HepG2 (cell line): Measurements from ENCODE around the gene USP32. TPM values are rescaled to one million over a fixed set of nuclear protein-coding genes. Genes with fewer than 3 reads are reported as not detected.

Experiments
- AHDC1 ChIP-seq: sonication (generic); formaldehyde crosslinking; IDR thresholded peaks from 2 replicates; pipeline ENCODE4 v1.5.1; 2020; ENCODE audit warnings: mild to moderate bottlenecking, missing genetic modification reagents, borderline replicate concordance
- CEBPB ChIP-seq: IDR thresholded peaks from 2 replicates; pipeline ENCODE4 v1.6.1; 2011; ENCODE audit warnings: low read depth, low read length, improper control_type of control experiment, borderline replicate concordance
- GMEB1 ChIP-seq: sonication (generic); formaldehyde crosslinking; IDR thresholded peaks from 2 replicates; pipeline ENCODE4 v1.5.1; 2020; ENCODE audit warnings: missing genetic modification reagents, mild to moderate bottlenecking, borderline replicate concordance
- HOXA9 ChIP-seq: sonication (generic); formaldehyde crosslinking; IDR thresholded peaks from 2 replicates; pipeline ENCODE4 v1.8.1; 2022; ENCODE audit warnings: missing genetic modification reagents, mild to moderate bottlenecking, moderate library complexity, borderline replicate concordance
- KAT8 ChIP-seq: IDR thresholded peaks from 2 replicates; pipeline ENCODE4 v1.6.1; 2016; ENCODE audit warnings: missing genetic modification reagents, missing compliant biosample characterization
- MXD1 ChIP-seq: sonication (generic); formaldehyde crosslinking; IDR thresholded peaks from 2 replicates; pipeline ENCODE4 v1.4.0; 2020; ENCODE audit warnings: mild to moderate bottlenecking, missing genetic modification reagents
- MXD3 ChIP-seq: IDR thresholded peaks from 2 replicates; pipeline ENCODE4 v1.6.1; 2016; ENCODE audit warnings: mild to moderate bottlenecking, missing biosample characterization, missing genetic modification reagents
- NFE2 ChIP-seq: sonication (generic); formaldehyde crosslinking; IDR thresholded peaks from 2 replicates; pipeline ENCODE4 v1.4.0; 2020; ENCODE audit warnings: missing genetic modification reagents
- NFIC ChIP-seq: IDR thresholded peaks from 2 replicates; pipeline ENCODE4 v1.6.1; 2012; ENCODE audit warnings: mild to moderate bottlenecking, low read length, inconsistent platforms
- ZBTB39 ChIP-seq: sonication (generic); formaldehyde crosslinking; IDR thresholded peaks from 2 replicates; pipeline ENCODE4 v1.5.0; 2020; ENCODE audit warnings: missing genetic modification reagents
- ZBTB44 ChIP-seq: sonication (generic); formaldehyde crosslinking; IDR thresholded peaks from 2 replicates; pipeline ENCODE4 v1.4.0; 2020; ENCODE audit warnings: missing genetic modification reagents
- ZNF772 ChIP-seq: sonication (generic); formaldehyde crosslinking; IDR thresholded peaks from 2 replicates; pipeline ENCODE4 v1.5.0; 2020; ENCODE audit warnings: mild to moderate bottlenecking, missing genetic modification reagents
- ZSCAN12 ChIP-seq: sonication (generic); formaldehyde crosslinking; IDR thresholded peaks from 2 replicates; pipeline ENCODE4 v1.9.0; 2021; ENCODE audit warnings: mild to moderate bottlenecking, missing genetic modification reagents
- polyA plus RNA-seq, 8 experiments: library from polyadenylated mRNA; depleted of rRNA in 3 of 8; stranded (reverse) in 7 of 8; unstranded in 1 of 8; fragments of >200 nt; fragmentation: Illumina TruSeq in 4 of 8; extraction: Trizol in 4 of 8; gene quantifications; 2 replicates each; pipeline versions ENCODE4 v1.2.1 to v1.2.3, GENCODE V29; 2011 to 2016; ENCODE audit warnings: low read depth in 4 of 8, missing spikeins in 1 of 8, mixed read lengths in 1 of 8; ENCODE audit not compliant: insufficient read depth in 1 of 8
- total RNA-seq, 5 experiments: library from RNA; depleted of rRNA; stranded (reverse); fragments of >200 nt; fragmentation: Illumina TruSeq; extraction: Trizol; gene quantifications; 2 replicates each; pipeline ENCODE4 v1.2.3, GENCODE V29; 2016; ENCODE audit warnings: low read depth in 1 of 5

USP32 gene
- total and polyA plus RNA-seq, 2 of the 13 experiments (the other 11 are each of a cell fraction or from before 2014, with no cell fraction given) = 24.9 to 39.9 TPM

- TF ChIP-seq GMEB1 (CRISPR knock-in tag) (0 out of 2 replicates have a peak, but pooled peaks have one; percentile 34), NFIC (no peak), HOXA9 (CRISPR knock-in tag) (peak; percentile 90; the same call in 1 of the 2 replicates), NFE2 (CRISPR knock-in tag) (peak; percentile 62; the same call in 1 of the 2 replicates), AHDC1 (CRISPR knock-in tag) (no peak), KAT8 (CRISPR knock-in tag) (peak; percentile 91), ZSCAN12 (CRISPR knock-in tag) (peak; percentile 76; the same call in 1 of the 2 replicates), ZNF772 (CRISPR knock-in tag) (peak; percentile 97; the same call in 1 of the 2 replicates), MXD3 (CRISPR knock-in tag) (peak; percentile 99), ZBTB39 (CRISPR knock-in tag) (peak; percentile 94; the same call in 1 of the 2 replicates), ZBTB44 (peak; percentile 99), CEBPB (no peak), MXD1 (CRISPR knock-in tag) (peak; percentile 99)
These were observed 252.3 kb downstream of the USP32 start (continued) for GRCh38 chr17:60139438-60140285.
